HG03558 (cell line): Measurements from ENCODE around the gene HESX1.

Experiments used
- ATAC-seq: cut with Tn5 transposase; IDR thresholded peaks from one replicate; pipeline ENCODE4 v1.9.1; 2021; ENCODE audit warnings: moderate number of reproducible peaks; ENCODE audit not compliant: unreplicated experiment; ENCODE audit errors: extremely low read depth

HESX1 gene

GRCh38 chr3:57169108-57169507 lies 30.7 kb downstream of the HESX1 start:
- ATAC-seq = no peak

DNA sequence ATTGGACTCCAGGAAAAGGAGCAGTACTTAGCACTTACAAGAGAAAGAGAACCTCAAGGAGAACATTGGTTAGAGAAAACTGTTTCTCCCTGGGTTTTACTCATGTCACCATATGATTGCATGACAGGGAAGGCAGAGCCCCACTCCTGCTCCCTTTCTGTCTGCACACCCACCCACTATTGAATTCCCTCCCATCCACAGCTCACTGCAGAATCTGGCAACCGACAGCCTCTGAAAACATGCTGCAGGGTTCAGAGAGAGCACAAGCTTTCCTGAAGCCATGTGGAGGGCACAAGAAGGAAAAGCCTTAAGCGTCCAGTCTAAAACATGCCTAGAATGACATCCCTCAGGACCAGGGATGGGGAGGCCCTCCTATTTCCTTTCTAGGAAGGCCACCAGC lies 31.6 kb downstream of the HESX1 start:
- no peak for ATAC-seq

- ATAC-seq = no peak
These were observed 33.1 kb downstream of the HESX1 start for GRCh38 chr3:57166660-57167059.

- no peak for ATAC-seq
These were observed 34.1 kb downstream of the HESX1 start for GRCh38 chr3:57165641-57166040.

- ATAC-seq = no peak
These were observed 34.9 kb downstream of the HESX1 start, which contains the start of gene IL17RD for GRCh38 chr3:57164657-57165573. Gene IL17RD (minus strand): TSS chr3:57165353. CDS start chr3:57165286, 67 bp downstream.

- no peak for ATAC-seq
These were observed 35.5 kb downstream of the HESX1 start for GRCh38 chr3:57164217-57164656.

- ATAC-seq = no peak
These were observed 36.0 kb downstream of the HESX1 start for GRCh38 chr3:57163751-57164150.

DNA sequence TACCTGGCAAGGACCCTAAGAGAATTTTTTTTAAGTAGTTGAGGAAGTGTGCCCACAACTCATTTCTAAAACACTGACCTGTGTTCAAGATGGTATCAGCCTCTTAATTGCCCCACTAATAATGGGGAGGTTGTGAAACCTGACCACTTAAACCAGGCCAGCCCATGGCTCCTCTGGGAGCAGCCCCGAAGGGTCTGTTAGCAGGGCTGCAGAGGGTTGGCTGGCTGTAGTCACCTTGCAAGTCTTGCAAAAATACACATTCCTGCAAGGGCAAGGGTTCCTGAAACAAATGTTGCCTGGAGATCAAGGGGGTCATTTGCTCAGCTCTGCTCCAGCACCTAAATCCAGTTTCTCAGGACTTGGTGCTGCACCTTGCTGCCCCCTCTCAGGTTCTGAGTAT lies 37.9 kb downstream of the HESX1 start:
- ATAC-seq = no peak

DNA sequence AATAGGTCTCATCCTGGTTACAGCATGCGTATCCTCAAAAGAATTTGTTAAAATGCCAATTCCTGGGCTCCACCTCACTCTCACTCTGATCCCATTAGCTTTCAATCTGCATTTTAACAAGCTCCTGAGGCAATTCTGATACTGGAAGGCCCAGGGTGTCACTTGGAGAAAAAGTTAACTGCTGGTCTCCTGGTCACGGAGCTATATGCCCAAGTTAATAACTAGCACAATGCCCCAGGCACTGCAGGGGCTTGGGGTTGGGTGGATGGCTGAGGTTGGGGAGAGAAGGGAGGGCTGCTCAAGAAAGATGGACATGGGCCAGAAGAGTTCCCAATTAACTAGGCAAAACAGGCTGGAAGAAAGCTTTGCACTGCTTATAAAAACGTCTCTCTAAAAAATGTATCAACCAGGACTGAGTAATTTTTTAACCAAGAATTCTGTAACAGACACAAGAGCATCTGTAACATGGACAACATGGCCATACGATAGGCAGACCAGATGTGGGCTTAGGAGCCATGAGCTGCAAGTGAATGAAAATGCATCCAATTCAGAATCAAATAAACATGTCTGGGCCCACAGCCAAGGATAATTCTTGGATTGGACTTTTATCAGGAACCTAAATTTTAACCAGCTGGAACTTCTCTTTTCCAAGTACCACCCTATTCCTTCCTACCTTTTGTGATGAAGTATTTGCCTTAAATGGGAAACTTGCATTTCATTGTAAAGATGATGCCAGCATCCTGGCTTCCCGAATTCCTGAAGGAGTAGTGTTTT lies 38.8 kb downstream of the HESX1 start:
- ATAC-seq = no peak

GRCh38 chr3:57160076-57160764 lies 39.6 kb downstream of the HESX1 start:
- no peak for ATAC-seq

DNA sequence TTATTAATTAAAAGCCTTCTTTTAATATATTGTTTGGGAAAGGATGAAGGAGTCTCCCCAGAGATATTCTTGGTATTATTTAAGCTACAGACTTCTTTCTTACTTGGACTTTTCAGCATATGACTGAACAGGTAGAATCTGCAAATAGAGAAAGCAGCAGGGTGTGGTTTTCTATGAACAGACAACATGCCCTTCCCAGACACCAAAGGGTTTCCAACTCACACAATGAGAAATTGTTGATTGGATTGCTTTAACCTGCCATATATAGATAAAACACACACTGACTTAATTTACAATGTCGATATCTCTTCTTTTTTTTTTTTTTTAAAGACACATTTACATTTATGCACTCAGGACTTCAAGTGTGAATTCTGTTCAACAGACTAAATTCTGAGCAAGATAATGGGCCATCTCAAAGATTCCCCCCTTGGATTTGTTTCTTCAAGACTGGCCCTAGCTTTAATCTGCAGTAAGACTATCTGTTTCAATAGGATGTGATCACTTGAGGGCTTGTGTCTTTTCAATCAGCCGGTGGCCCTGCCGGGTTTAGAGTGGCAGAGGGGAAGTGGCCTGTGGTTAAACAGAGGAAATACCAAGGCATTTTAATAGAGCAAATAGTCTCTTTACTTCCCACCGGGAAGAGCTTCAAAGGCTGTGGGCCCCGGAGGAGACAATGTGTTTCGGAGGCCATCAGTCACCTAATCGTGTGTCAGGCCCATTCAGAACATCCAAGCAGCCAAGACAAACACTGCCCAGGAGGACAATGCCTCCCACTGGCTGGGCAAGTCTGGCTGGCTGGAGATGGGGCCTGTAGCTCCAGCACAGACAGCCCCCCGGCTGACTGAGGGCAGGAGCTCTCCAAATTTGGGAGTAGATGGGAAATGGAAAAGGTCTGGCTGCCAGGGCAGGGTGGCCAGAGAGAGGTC lies 40.7 kb downstream of the HESX1 start:
- no peak for ATAC-seq

GRCh38 chr3:57158325-57158724 lies 41.5 kb downstream of the HESX1 start:
- ATAC-seq = no peak

DNA sequence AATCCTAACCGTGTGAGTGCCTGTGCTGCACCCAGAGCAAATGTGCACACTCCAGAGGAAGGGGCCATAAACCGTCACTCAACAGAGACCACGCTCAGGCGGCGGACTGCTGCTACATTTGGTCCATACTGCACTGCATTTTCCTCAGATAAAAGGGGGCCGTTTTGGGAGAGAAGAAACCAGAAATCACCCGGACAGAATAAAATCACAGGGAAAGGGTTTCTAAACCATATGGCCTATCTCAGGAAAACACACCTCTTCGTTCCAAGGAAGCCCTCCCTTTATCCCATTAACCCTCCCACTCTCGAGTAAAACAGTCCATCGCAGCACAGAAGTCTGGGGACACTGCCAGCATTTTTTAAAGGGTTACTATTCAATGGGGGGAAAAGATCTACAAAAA lies 42.2 kb downstream of the HESX1 start:
- ATAC-seq = no peak

DNA sequence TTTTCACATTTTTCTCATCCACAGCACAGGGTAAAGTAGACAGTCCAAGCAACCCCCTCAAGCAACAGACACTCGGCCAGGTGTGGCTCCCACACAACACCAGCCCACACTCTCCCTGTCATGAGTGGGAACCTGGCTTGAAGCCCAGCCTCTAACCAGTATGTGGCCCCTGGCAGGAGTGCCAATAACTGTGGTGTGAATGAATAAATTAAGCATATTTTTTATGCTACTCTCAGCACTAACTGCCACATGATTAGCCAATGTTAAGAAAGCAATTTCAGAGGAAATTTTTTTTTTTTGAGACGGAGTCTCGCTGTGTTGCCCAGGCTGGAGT lies 44.5 kb downstream of the HESX1 start:
- ATAC-seq = no peak

- ATAC-seq = no peak
These were observed 45.1 kb downstream of the HESX1 start for GRCh38 chr3:57154470-57155309.

DNA sequence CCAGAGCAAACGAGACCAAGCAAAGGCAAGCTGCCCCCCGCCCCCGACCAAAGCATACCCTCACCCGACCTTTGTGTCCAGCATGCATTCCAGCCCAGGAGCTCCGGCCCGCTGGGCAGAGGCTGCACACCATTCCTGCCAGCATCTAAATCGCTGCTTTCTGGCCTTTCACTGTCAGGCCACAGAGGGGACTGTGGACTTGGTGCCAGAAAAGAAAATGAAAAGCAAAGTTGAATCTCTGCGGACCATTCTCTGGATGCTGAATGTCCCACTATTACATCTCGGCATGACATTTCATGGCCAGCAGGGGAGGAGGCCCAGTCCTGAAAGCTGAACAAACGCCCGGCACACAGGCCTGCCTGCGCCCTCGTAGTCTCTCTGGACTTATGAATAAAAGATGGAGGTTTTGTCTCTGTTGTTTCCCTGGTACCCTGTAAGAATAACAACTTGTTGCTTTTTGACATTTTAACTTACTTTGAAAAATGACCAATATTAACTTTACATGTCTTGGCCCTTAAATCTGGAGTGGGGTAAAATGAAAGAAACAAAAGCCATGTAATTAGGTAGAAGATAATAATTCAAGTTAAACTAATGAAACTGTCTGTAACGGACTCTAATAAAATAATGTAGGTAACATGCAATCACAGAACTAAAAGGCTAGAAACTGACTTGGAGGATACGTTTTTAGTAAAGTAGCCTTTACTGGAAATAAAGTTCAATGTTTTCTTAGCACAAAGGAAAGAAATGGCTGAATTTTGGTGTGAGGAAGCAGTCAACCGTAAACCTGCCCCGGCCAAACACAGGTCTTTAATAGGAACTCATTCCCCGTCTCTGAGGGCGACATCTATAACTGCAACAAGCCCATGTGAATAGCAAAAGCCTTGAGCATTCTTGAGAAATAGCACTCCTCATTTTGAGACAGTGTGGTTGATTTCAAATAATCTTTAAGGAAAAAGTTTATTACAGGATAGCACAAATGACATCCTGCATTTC lies 47.3 kb downstream of the HESX1 start:
- no peak for ATAC-seq

- ATAC-seq = no peak
These were observed 48.0 kb downstream of the HESX1 start for GRCh38 chr3:57151749-57152148.

- ATAC-seq = no peak
These were observed 48.7 kb downstream of the HESX1 start for GRCh38 chr3:57151021-57151449.
